SK-N-SH treated with all-trans-retinoic acid at 6 μM for 48 hours (cell line): ENCODE results near the gene EFEMP1.

Experiments used
- BACH2 ChIP-seq: fragments of 250-450 bp; sonication (Bioruptor Pico); IDR thresholded peaks from 2 replicates; pipeline ENCODE4 v1.9.0; 2021; ENCODE audit warnings: mild to moderate bottlenecking, borderline replicate concordance
- ESRRG ChIP-seq: fragments of 250-450 bp; sonication (Bioruptor Pico); IDR thresholded peaks from 2 replicates; pipeline ENCODE4 v1.6.1; 2021; ENCODE audit warnings: mild to moderate bottlenecking
- GLIS3 ChIP-seq: fragments of 250-450 bp; sonication (Bioruptor Pico); IDR thresholded peaks from 2 replicates; pipeline ENCODE4 v1.5.0; 2020; ENCODE audit warnings: mild to moderate bottlenecking, moderate library complexity
- PATZ1 ChIP-seq: fragments of 250-450 bp; sonication (Bioruptor Pico); IDR thresholded peaks from 2 replicates; pipeline ENCODE4 v1.8.0; 2020; ENCODE audit warnings: mild to moderate bottlenecking, moderate library complexity, borderline replicate concordance
- RARB ChIP-seq: fragments of 250-450 bp; sonication (Bioruptor Pico); IDR thresholded peaks from 2 replicates; pipeline ENCODE4 v1.8.0; 2021; ENCODE audit warnings: mild to moderate bottlenecking, moderate library complexity
- TCF4 ChIP-seq: fragments of 250-450 bp; sonication (Bioruptor Pico); IDR thresholded peaks from 2 replicates; pipeline ENCODE4 v1.8.0; 2021; ENCODE audit warnings: mild to moderate bottlenecking, moderate library complexity, borderline replicate concordance
- ZFP3 ChIP-seq: fragments of 250-450 bp; sonication (Bioruptor Pico); IDR thresholded peaks from 2 replicates; pipeline ENCODE4 v1.5.0; 2020; ENCODE audit warnings: mild to moderate bottlenecking, moderate library complexity
- ZFP30 ChIP-seq: fragments of 450-650 bp; formaldehyde crosslinking; IDR thresholded peaks from 2 replicates; pipeline ENCODE4 v1.5.0; 2022; ENCODE audit warnings: mild to moderate bottlenecking, moderate library complexity
- ZNF8 ChIP-seq: fragments of 450-650 bp; formaldehyde crosslinking; IDR thresholded peaks from 2 replicates; pipeline ENCODE4 v1.5.0; 2020; ENCODE audit warnings: mild to moderate bottlenecking, moderate library complexity

DNA sequence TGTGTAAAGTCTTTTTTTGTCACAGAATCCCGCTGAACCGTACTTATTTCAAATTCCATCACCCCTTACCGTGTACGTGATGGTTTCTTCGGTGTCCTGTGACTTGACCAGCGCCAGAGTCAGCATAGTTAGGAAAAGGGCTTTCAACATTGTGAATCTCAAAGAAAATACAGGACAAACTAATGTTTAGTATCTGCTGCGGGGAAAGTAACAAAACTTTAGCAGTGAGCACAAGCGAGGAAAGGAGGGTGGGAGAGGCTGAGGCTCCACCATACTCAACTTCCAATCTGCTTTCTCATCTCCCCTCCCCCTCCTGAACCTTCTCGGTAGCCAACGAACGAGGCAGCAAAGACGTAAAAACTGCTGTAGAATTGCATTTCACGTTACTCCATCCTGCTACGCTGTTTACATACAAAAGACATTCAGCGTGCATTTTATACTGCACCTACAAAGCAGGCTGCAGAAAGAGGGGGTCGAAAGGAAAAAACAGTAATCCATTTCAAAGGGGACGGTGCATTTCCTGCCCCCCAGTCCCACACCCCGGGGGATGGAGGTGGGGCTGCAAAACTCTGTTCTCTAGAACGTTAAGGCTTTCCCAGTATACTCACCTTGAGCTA lies 1.2 kb downstream of the EFEMP1 start:
- TF ChIP-seq RARB (CRISPR knock-in tag) (no peak), PATZ1 (no peak), ZNF8 (no peak), ZFP3 (CRISPR knock-in tag) (no peak), GLIS3 (CRISPR knock-in tag) (no peak), ZFP30 (CRISPR knock-in tag) (no peak), TCF4 (no peak), ESRRG (no peak), BACH2 (CRISPR knock-in tag) (no peak)
